SHP77 treated with DMSO at 0.1 percent for 48 hours (cell line): ENCODE measurements around the gene ZNF570.

Source experiments
- DNase-seq: peaks from one replicate; lab custom pipeline; 2025; lab: John Stamatoyannopoulos, UW

The ZNF570 gene

GRCh38 chr19:37468961-37469777 lies at the start of gene ZNF570:
Gene ZNF570 (plus strand): TSS chr19:37469356. CDS start chr19:37470355, 999 bp downstream.
- DNase-seq, result peak; percentile 57

GRCh38 chr19:37452500-37453245 lies 16.5 kb upstream of the ZNF570 start:
- no peak for DNase-seq

GRCh38 chr19:37466277-37466797 lies 2.8 kb upstream of the ZNF570 start:
- DNase-seq, result no peak

- peak; percentile 95 for DNase-seq
Measured at GRCh38 chr19:37466798-37467607, 2.2 kb upstream of the ZNF570 start, which contains the start of gene ZNF569. Gene ZNF569 (minus strand): TSS chr19:37467444. CDS start chr19:37444921, 22,523 bp downstream.

GRCh38 chr19:37467608-37468090 lies 1.5 kb upstream of the ZNF570 start:
- no peak for DNase-seq

- no peak for DNase-seq
Measured at GRCh38 chr19:37470216-37470615, 1.1 kb downstream of the ZNF570 start.

- DNase-seq, result no peak
Measured at GRCh38 chr19:37472165-37472564, 3.0 kb downstream of the ZNF570 start.

GRCh38 chr19:37484406-37485168 lies 15.4 kb downstream of the ZNF570 start:
- no peak for DNase-seq

GRCh38 chr19:37492213-37492612 lies 23.1 kb downstream of the ZNF570 start:
- DNase-seq, result no peak

GRCh38 chr19:37505958-37506386 lies 36.8 kb downstream of the ZNF570 start:
- DNase-seq, result no peak

- DNase-seq, result peak; percentile 73
Measured at GRCh38 chr19:37506387-37507166, 37.4 kb downstream of the ZNF570 start, which contains the start of gene ZNF793. Gene ZNF793 (plus strand): TSS chr19:37506939. CDS start chr19:37523440, 16,501 bp downstream.

GRCh38 chr19:37507167-37507464 lies 38.0 kb downstream of the ZNF570 start:
- DNase-seq, result no peak

- no peak for DNase-seq
Measured at GRCh38 chr19:37511186-37511585, 42.0 kb downstream of the ZNF570 start.

- DNase-seq, result no peak
Measured at GRCh38 chr19:37511821-37512220, 42.7 kb downstream of the ZNF570 start.

- DNase-seq, result no peak
Measured at GRCh38 chr19:37513397-37513796, 44.2 kb downstream of the ZNF570 start.

GRCh38 chr19:37519890-37520289 lies 50.7 kb downstream of the ZNF570 start:
- DNase-seq, result no peak

GRCh38 chr19:37537391-37537947 lies 68.3 kb downstream of the ZNF570 start:
- DNase-seq, result no peak
